BLaER1 (cell line): ENCODE data around the gene CNGB1.
"Not testable (repeated sequence)": the region's sequence is repeated elsewhere in the genome, so short reads cannot be mapped to it uniquely, and the experiment has no call there.

Experiments
- H3K27ac ChIP-seq: shearing (Covaris generic); formaldehyde crosslinking; 2 replicates; pipeline ENCODE4 v1.8.1; 2022
- H3K27me3 ChIP-seq: shearing (Covaris generic); formaldehyde crosslinking; 2 replicates; pipeline ENCODE4 v1.8.1; 2022
- H3K36me3 ChIP-seq: shearing (Covaris generic); formaldehyde crosslinking; 2 replicates; pipeline ENCODE4 v1.8.1; 2022
- H3K4me1 ChIP-seq: shearing (Covaris generic); formaldehyde crosslinking; 2 replicates; pipeline ENCODE4 v1.8.1; 2022
- H3K4me2 ChIP-seq: shearing (Covaris generic); formaldehyde crosslinking; 2 replicates; pipeline ENCODE4 v1.8.1; 2022
- H3K4me3 ChIP-seq: shearing (Covaris generic); formaldehyde crosslinking; 2 replicates; pipeline ENCODE4 v1.8.1; 2022
- H3K9ac ChIP-seq: shearing (Covaris generic); formaldehyde crosslinking; 2 replicates; pipeline ENCODE4 v1.8.1; 2022
- H3K9me3 ChIP-seq: shearing (Covaris generic); formaldehyde crosslinking; 2 replicates; pipeline ENCODE4 v1.8.1; 2022
- H4K20me1 ChIP-seq: shearing (Covaris generic); formaldehyde crosslinking; 2 replicates; pipeline ENCODE4 v1.8.1; 2022
- Cebpa-rat ChIP-seq: shearing (Covaris generic); IDR thresholded peaks from 2 replicates; pipeline ENCODE4 v1.8.1; 2022

Gene CNGB1

GRCh38 chr16:57870753-57871454 is 100.0 kb downstream of the CNGB1 start:
- Histone ChIP-seq H3K4me2 (no peak overlapping the region), H3K9ac (no peak overlapping the region), H4K20me1 (no peaks in the 10 kb centered on the region), H3K4me3 (no peak overlapping the region), H3K27ac (no peak overlapping the region), H3K9me3 (no peaks in the 10 kb centered on the region), H3K27me3 (no peaks in the 10 kb centered on the region), H3K36me3 (no peaks in the 10 kb centered on the region), H3K4me1 (no peaks in the 10 kb centered on the region)
- no peak for TF ChIP-seq Cebpa-rat

GRCh38 chr16:57868913-57869520 is 101.9 kb downstream of the CNGB1 start:
- Histone ChIP-seq H3K4me3 (no peak overlapping the region), H3K4me1 (no peaks in the 10 kb centered on the region), H3K27ac (no peak overlapping the region), H4K20me1 (no peaks in the 10 kb centered on the region), H3K27me3 (no peaks in the 10 kb centered on the region), H3K4me2 (no peak overlapping the region), H3K9me3 (no peaks in the 10 kb centered on the region), H3K9ac (no peak overlapping the region), H3K36me3 (no peaks in the 10 kb centered on the region)
- TF ChIP-seq Cebpa-rat: no peak

GRCh38 chr16:57867000-57867561 is 103.8 kb downstream of the CNGB1 start:
- Histone ChIP-seq H3K4me3 (no peak overlapping the region), H3K27ac (no peak overlapping the region), H3K9me3 (no peaks in the 10 kb centered on the region), H3K4me2 (no peak overlapping the region), H3K36me3 (no peaks in the 10 kb centered on the region), H3K27me3 (no peaks in the 10 kb centered on the region), H4K20me1 (no peaks in the 10 kb centered on the region), H3K4me1 (no peaks in the 10 kb centered on the region), H3K9ac (no peak overlapping the region)
- TF ChIP-seq Cebpa-rat: no peak

DNA sequence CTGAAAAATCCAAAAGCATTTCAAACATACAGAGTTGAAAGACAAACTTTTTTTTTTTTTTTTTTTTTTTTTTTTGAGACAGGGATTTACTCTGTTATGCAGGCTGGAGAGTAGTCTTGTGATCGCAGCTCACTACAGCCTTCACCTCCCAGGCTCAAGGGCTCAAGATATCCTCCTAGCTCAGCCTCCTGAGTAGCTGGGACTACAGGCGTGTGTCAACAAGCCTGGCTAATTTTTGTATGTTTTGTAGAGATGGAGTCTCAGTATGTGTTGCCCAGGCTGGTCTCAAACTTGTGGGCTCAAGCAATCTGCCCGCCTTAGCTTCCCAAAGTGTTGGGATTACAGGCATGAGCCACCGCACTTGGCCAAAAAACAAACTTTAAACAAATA is 104.4 kb downstream of the CNGB1 start:
- Histone ChIP-seq H3K36me3 (no peaks in the 10 kb centered on the region), H3K4me3 (no peak overlapping the region), H3K9me3 (no peaks in the 10 kb centered on the region), H3K27me3 (no peaks in the 10 kb centered on the region), H3K9ac (no peak overlapping the region), H4K20me1 (no peaks in the 10 kb centered on the region), H3K4me1 (no peaks in the 10 kb centered on the region), H3K4me2 (no peak overlapping the region), H3K27ac (no peak overlapping the region)
- TF ChIP-seq Cebpa-rat: no peak

DNA sequence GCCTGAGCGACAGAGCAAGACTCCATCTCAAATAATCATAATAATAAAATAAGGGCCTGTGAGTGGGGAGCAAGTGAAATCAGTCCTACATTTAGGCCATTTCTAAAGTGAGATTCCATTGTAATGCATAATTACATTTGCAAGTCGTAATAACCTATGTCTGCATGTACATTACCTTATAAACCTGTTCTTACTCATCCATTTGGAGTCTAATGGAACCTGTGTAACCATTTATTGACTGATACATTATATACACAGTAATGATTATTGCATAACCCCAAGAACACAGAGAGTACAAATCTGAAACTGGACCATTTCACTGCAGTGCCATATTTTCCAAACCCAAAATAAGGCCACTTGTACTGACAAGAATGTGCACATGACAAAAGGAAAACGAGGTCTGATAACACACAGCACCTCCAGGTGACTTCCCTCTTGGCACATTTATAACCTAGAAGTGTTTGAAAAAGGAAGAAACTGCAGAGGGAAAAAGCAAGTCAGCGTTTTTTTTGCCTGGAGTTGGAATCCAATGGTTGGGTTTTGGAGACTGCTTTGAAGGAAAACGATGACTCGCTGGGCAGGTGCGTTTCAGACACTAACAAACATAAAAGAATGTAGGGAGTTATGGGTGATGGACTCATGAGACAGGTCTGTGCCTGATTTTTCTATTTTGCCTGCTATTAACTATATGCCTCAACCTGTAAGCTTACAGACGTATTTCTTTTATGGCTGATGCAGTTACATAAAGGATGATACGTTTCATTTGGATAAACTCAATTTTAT is 105.0 kb downstream of the CNGB1 start:
- Histone ChIP-seq H3K4me2 (no peak overlapping the region), H3K9ac (no peak overlapping the region), H3K4me3 (no peak overlapping the region), H3K36me3 (no peaks in the 10 kb centered on the region), H3K9me3 (no peaks in the 10 kb centered on the region), H4K20me1 (no peaks in the 10 kb centered on the region), H3K27me3 (no peaks in the 10 kb centered on the region), H3K27ac (no peak overlapping the region), H3K4me1 (no peaks in the 10 kb centered on the region)
- no peak for TF ChIP-seq Cebpa-rat

DNA sequence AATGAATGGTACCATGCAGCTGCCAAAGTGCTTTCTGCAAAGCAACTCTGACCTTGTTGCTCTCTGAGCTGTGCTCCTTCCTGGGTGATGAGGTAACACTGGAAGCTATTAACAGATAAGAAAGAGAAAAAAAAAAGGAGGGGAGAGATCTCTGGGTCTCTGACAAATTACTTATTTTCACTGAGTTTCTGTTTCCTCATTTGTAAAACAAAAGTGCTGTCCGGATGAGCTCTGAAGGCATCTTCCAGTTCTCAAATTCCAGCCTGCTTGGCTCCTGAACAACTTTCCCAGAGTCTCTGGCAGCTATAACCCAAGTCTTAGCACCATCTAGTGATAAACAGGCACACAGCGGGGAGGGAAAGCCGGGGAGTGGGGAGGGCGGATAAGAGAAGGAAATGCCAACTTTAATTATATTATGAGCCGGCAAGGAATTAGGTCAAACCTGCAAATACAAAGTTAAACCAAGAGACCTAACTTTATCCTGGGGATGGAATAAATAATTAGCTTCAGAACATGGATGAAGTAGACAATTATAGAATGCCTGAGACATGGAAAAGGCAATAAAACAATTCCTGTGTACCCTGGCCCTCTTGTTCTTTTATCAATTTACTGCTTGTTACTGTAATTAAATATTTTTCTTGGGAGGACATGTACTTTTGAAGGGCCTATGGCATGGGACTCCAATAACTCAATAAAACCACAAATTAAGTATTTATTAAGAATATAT is 107.3 kb downstream of the CNGB1 start:
- Histone ChIP-seq H3K9me3 (no peaks in the 10 kb centered on the region), H3K4me2 (no peak overlapping the region), H3K27me3 (no peaks in the 10 kb centered on the region), H4K20me1 (no peaks in the 10 kb centered on the region), H3K9ac (no peak overlapping the region), H3K36me3 (no peaks in the 10 kb centered on the region), H3K27ac (no peak overlapping the region), H3K4me3 (no peak overlapping the region), H3K4me1 (no peaks in the 10 kb centered on the region; the same call in 1 of the 2 replicates)
- TF ChIP-seq Cebpa-rat: no peak

- no peaks in the 10 kb centered on the region for H3K27me3 ChIP-seq
- H3K9me3 ChIP-seq: no peaks in the 10 kb centered on the region
- no peak overlapping the region for H3K4me3 ChIP-seq
- no peaks in the 10 kb centered on the region for H3K36me3 ChIP-seq
- TF ChIP-seq Cebpa-rat: no peak
- H4K20me1 ChIP-seq: no peaks in the 10 kb centered on the region
- peaks cover 6% of the 10 kb centered on the region for H3K4me1 ChIP-seq
- H3K27ac ChIP-seq: no peak overlapping the region
- no peak overlapping the region for H3K9ac ChIP-seq
- no peak overlapping the region for H3K4me2 ChIP-seq
These were observed 108.1 kb downstream of the CNGB1 start for GRCh38 chr16:57862698-57863433.

DNA sequence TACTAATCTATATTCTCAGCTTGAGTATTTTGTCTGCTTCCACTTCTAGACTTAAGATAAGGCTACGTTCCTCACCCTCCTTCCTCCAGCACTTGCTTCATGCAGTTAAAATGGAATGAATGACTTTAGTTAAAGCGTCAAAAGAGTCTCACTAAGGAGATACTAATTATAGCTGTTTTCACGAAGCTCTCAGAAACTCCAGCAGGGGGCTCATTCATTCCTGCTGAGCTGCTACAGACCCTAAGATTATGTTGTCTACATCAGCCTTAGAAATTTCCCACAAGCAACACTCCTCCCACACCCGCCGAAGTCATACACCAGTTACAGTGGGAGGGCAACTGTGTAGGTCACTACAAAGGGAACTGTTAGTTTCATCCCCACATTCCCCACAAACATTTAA is 111.6 kb downstream of the CNGB1 start:
- no peaks in the 10 kb centered on the region for H4K20me1 ChIP-seq
- no peaks in the 10 kb centered on the region for H3K27me3 ChIP-seq
- no peaks in the 10 kb centered on the region for H3K36me3 ChIP-seq
- TF ChIP-seq Cebpa-rat: no peak
- H3K4me3 ChIP-seq: no peak overlapping the region
- H3K27ac ChIP-seq: no peak overlapping the region
- peaks cover 6% of the 10 kb centered on the region for H3K4me1 ChIP-seq
- no peak overlapping the region for H3K4me2 ChIP-seq
- peaks cover 11% of the 10 kb centered on the region for H3K9me3 ChIP-seq
- no peak overlapping the region for H3K9ac ChIP-seq

GRCh38 chr16:57858635-57859034 is 112.3 kb downstream of the CNGB1 start:
- H3K36me3 ChIP-seq: no peaks in the 10 kb centered on the region
- H3K4me1 ChIP-seq: peaks cover 6% of the 10 kb centered on the region
- no peak overlapping the region for H3K27ac ChIP-seq
- no peak overlapping the region for H3K4me3 ChIP-seq
- no peak for TF ChIP-seq Cebpa-rat
- H3K4me2 ChIP-seq: no peak overlapping the region
- H3K27me3 ChIP-seq: no peaks in the 10 kb centered on the region
- peaks cover 11% of the 10 kb centered on the region for H3K9me3 ChIP-seq
- no peak overlapping the region for H3K9ac ChIP-seq
- no peaks in the 10 kb centered on the region for H4K20me1 ChIP-seq

- H3K9ac ChIP-seq, H3K27ac ChIP-seq, H4K20me1 ChIP-seq, H3K36me3 ChIP-seq, H3K4me3 ChIP-seq, H3K4me1 ChIP-seq, H3K27me3 ChIP-seq: not testable (repeated sequence)
- peaks cover 11% of the 10 kb centered on the region for H3K9me3 ChIP-seq
- H3K4me2 ChIP-seq: peak overlapping the region; percentile 7; the same call in 1 of the 2 replicates
These were observed 112.9 kb downstream of the CNGB1 start for GRCh38 chr16:57857991-57858390.
